ENCODE data around the gene CCDC92. TPM values are rescaled to one million over a fixed set of nuclear protein-coding genes. Genes with fewer than 3 reads are reported as not detected.

Gene CCDC92
- total RNA-seq, 2 donors from 2014 or later, result 19.7 to 25.1 TPM

DNA sequence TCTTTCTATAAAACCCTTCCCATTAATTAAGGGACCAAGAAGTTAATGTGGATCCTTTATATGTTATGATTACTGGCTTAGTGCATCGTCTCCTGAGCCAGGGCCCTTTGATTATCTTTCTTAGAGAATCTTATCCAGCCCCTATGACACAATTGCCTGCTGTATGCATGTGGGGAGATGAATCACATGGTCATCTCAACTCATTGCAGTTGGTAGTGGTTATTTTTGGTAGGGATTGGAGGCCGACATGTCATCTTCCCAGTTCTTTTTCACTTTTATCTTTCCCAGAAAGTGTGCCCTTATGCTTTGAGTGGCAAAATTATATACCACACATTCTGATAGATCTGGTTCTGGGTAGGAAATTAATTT lies 26.3 kb upstream of the CCDC92 start:
- DNase-seq, result no peak
- Histone ChIP-seq H3K27me3 (no peaks in the 10 kb centered on the region), H3K4me1 (peaks cover 9% of the 10 kb centered on the region), H3K9me3 (no peaks in the 10 kb centered on the region), H3K27ac (no peak overlapping the region), H3K4me3 (no peak overlapping the region), H3K36me3 (replicated peaks in 1 of 2; ENCODE audit: insufficient read depth in 1 of 2, low read depth in 2 of 2) (no peaks in the 10 kb centered on the region)
- 86 to 87% methylated on average over 2 of the region's 2 CpGs for WGBS, 2 donors
- intact Hi-C loops (cut with DNase I), result no loop called here
- ATAC-seq, result no peak
- TF ChIP-seq, protein P1, sequence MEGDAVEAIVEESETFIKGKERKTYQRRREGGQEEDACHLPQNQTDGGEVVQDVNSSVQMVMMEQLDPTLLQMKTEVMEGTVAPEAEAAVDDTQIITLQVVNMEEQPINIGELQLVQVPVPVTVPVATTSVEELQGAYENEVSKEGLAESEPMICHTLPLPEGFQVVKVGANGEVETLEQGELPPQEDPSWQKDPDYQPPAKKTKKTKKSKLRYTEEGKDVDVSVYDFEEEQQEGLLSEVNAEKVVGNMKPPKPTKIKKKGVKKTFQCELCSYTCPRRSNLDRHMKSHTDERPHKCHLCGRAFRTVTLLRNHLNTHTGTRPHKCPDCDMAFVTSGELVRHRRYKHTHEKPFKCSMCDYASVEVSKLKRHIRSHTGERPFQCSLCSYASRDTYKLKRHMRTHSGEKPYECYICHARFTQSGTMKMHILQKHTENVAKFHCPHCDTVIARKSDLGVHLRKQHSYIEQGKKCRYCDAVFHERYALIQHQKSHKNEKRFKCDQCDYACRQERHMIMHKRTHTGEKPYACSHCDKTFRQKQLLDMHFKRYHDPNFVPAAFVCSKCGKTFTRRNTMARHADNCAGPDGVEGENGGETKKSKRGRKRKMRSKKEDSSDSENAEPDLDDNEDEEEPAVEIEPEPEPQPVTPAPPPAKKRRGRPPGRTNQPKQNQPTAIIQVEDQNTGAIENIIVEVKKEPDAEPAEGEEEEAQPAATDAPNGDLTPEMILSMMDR (IDR thresholded peaks at IDR 0.05), result no peak
- TF ChIP-seq POLR2A (IDR thresholded peaks at IDR 0.05), result no peak

DNA sequence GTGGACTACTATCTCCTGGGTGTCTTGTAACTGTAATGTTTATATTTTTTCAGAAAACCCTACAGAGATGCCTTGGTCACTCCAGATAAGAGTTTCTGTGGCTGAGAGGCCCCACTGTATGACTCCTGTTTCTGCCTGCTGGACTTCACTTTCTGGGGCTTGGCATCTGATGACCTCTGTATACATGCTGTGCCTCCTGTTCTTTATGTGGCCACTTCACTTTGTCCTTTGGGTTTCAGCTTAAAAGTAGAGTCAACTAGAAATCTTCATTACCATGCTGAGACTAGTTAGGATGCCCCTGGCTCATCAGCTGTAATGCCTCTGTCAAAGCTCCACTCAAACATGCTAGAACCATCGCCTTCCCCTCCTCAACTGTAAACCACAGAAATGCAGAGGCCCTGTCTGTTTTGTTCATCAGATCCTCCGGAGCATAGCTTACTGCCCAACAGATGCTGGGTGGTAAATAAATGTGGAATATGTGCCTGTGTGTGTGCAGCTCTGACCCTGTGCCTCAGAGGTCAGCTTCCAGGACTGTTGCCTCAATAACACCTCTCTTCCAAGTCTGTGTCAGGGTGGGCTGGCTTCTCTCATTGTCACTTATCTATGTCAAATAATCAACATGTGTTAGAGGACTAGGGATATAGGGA lies 25.8 kb upstream of the CCDC92 start:
- TF ChIP-seq POLR2A (IDR thresholded peaks at IDR 0.05), result no peak
- TF ChIP-seq, protein P1 (IDR thresholded peaks at IDR 0.05), result no peak
- 77 to 91% methylated on average over 2 of the region's 2 CpGs for WGBS, 2 donors
- no peaks in the 10 kb centered on the region for H3K9me3 ChIP-seq
- no peak overlapping the region for H3K27ac ChIP-seq
- H3K36me3 ChIP-seq (replicated peaks in 1 of 2; ENCODE audit: insufficient read depth in 1 of 2, low read depth in 2 of 2), result no peaks in the 10 kb centered on the region
- intact Hi-C loops (cut with DNase I), result no loop called here
- DNase-seq (no peak), ATAC-seq (no peak)
- H3K4me1 ChIP-seq, result peaks cover 14% of the 10 kb centered on the region
- H3K4me3 ChIP-seq, result no peak overlapping the region
- no peaks in the 10 kb centered on the region for H3K27me3 ChIP-seq

DNA sequence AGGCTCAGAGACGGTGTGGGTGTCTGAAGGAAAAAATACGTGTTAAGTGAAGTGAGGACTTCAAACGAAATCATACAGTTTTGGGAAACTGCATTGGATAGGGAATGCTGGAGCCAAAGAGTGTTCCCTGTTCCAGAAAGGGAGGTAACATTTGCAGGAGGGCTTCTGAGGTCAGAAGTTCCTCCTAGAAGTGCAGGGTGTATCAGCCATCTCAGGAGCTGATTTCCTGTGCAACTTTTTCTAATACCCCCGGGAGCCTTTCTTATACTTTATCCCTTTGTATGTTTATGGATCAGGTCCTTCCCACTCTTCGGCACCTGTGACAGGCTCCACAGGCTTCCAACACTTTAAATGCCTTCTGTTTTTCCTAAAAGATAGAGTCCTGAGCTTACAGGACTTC lies 25.3 kb upstream of the CCDC92 start:
- Histone ChIP-seq H3K4me1 (peaks cover 20% of the 10 kb centered on the region), H3K9me3 (no peaks in the 10 kb centered on the region), H3K27me3 (no peaks in the 10 kb centered on the region), H3K27ac (no peak overlapping the region), H3K36me3 (replicated peaks in 1 of 2; ENCODE audit: insufficient read depth in 1 of 2, low read depth in 2 of 2) (no peaks in the 10 kb centered on the region), H3K4me3 (no peak overlapping the region)
- DNase-seq (no peak), ATAC-seq (no peak)
- TF ChIP-seq POLR2A (IDR thresholded peaks at IDR 0.05), result no peak
- TF ChIP-seq, protein P1 (IDR thresholded peaks at IDR 0.05), result no peak
- WGBS, 2 donors, result 66 to 70% methylated on average over 5 of the region's 5 CpGs
- intact Hi-C loops (cut with DNase I), result no loop called here

DNA sequence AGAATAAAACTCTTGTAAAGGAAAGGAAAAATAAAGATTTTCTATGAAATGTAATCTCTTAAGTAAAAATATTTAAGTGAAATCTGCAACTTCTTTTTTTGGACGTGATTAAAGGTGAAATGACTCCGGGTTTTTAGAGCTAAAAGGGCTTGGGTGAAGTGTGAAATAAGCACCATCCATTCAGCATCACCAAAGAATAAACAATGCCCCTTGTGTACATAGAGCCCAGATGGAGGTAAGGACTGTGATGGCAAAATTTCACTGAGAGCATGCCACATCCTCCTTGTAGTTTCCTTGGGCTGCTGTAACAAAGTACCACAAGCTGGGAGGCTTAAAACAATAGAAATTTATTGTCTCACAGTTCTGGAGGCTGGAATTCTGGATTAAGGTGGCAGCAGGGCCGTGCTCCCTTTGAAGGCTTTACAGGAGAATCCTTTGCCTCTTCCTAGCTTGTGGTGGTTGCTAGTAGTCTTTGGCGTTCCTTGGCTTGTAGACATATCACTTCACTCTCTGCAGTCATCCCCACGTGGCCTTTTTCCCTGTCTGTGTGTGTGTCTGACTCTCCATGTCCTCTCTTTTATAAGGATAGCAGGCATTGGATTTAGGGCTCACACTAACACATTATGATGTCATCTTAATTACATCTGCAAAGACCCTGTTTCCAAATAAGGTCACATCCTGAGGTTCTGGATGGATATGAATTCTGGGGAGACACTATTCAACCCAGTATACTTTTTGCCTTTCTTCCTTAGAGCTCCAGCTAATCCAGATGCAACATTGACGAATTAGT lies 24.6 kb upstream of the CCDC92 start:
- DNase-seq (no peak), ATAC-seq (no peak)
- H3K36me3 ChIP-seq (replicated peaks in 1 of 2; ENCODE audit: insufficient read depth in 1 of 2, low read depth in 2 of 2), result no peaks in the 10 kb centered on the region
- 78 to 83% methylated on average over 6 of the region's 6 CpGs for WGBS, 2 donors
- TF ChIP-seq POLR2A (IDR thresholded peaks at IDR 0.05), result no peak
- TF ChIP-seq, protein P1 (IDR thresholded peaks at IDR 0.05), result no peak
- intact Hi-C loops (cut with DNase I), result no loop called here
- peaks cover 27% of the 10 kb centered on the region for H3K4me1 ChIP-seq
- no peaks in the 10 kb centered on the region for H3K27me3 ChIP-seq
- no peaks in the 10 kb centered on the region for H3K9me3 ChIP-seq
- no peak overlapping the region for H3K27ac ChIP-seq
- no peak overlapping the region for H3K4me3 ChIP-seq

Measured in body of pancreas (tissue), 4 donors.